HG02884 (cell line): ENCODE data around the gene PRICKLE4.

Experiments used
- ATAC-seq: cut with Tn5 transposase; IDR thresholded peaks from one replicate; pipeline ENCODE4 v1.9.1; 2021; ENCODE audit warnings: mild to moderate bottlenecking, moderate library complexity; ENCODE audit not compliant: unreplicated experiment

Gene PRICKLE4

GRCh38 chr6:41836022-41836659, 55.6 kb downstream of the PRICKLE4 start:
- ATAC-seq, result no peak

DNA sequence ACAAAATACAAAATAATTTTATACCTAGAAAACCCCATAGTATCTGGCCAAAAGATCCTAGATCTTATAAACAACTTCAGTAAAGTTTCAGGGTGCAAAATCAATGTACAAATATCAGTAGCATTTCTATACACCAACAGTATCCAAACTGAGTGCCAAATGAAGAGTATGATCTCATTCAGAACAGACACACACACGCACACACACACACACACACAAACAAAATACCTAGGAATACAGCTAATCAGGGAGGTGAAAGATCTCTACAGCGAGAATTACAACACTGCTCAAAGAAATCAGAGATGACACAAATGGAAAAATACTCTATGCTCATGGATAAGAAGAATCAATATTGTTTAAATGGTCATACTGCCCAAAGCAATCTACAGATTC, 56.1 kb downstream of the PRICKLE4 start:
- no peak for ATAC-seq
